Neural cell (in vitro differentiated cells): ENCODE results near the gene INHBC.

Source experiments
- CTCF ChIP-seq: fragments of 450-650 bp; IDR thresholded peaks from 2 replicates; pipeline ENCODE4 v1.5.1; 2014; ENCODE audit warnings: antibody characterized with exemption, mild to moderate bottlenecking, moderate library complexity; ENCODE audit not compliant: poor library complexity, severe bottlenecking
- EP300 ChIP-seq: fragments of 450-650 bp; conservative IDR thresholded peaks from 2 replicates; pipeline ENCODE4 v1.6.1; 2014; ENCODE audit warnings: antibody characterized with exemption, mild to moderate bottlenecking, moderate library complexity; ENCODE audit not compliant: poor library complexity, severe bottlenecking
- EZH2 ChIP-seq: fragments of 200-600, 300-800 bp; shearing (Covaris generic), sonication (generic); IDR thresholded peaks from 2 replicates; pipeline ENCODE4 v1.6.1; 2014; ENCODE audit warnings: antibody characterized with exemption, low read length, borderline replicate concordance, mild to moderate bottlenecking; ENCODE audit not compliant: insufficient read depth, poor library complexity, severe bottlenecking
- POLR2AphosphoS5 ChIP-seq: IDR thresholded peaks from 2 replicates; pipeline ENCODE4 v1.6.1; 2012
- RAD21 ChIP-seq: fragments of 450-650 bp; conservative IDR thresholded peaks from 2 replicates; pipeline ENCODE4 v1.6.1; 2014; ENCODE audit warnings: antibody characterized with exemption, mild to moderate bottlenecking, moderate library complexity
- SMC3 ChIP-seq: fragments of 450-650 bp; conservative IDR thresholded peaks from 2 replicates; pipeline ENCODE4 v1.6.1; 2014; ENCODE audit warnings: antibody characterized with exemption, mild to moderate bottlenecking, moderate library complexity; ENCODE audit not compliant: poor library complexity
- TF ChIP-seq, protein P1 (sequence below): IDR thresholded peaks from 2 replicates; pipeline ENCODE4 v1.6.1; 2012; ENCODE audit warnings: borderline replicate concordance

DNA sequence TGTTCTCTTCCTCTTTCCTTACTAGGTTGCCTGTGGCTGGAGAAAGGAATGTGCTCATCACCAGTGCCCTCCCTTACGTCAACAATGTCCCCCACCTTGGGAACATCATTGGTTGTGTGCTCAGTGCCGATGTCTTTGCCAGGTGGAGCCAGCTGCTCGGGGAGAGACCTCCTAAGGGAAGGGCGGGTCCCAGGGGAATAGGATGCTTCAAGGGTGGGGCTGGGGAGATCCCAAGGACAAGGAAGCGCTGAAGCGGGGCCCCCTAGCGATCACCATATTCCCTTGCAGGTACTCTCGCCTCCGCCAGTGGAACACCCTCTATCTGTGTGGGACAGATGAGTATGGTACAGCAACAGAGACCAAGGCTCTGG, 63.5 kb downstream of the INHBC start:
- TF ChIP-seq SMC3 (no peak), POLR2AphosphoS5 (no peak), CTCF (no peak), EZH2 (no peak), RAD21 (no peak), EP300 (no peak)
- TF ChIP-seq, protein P1, sequence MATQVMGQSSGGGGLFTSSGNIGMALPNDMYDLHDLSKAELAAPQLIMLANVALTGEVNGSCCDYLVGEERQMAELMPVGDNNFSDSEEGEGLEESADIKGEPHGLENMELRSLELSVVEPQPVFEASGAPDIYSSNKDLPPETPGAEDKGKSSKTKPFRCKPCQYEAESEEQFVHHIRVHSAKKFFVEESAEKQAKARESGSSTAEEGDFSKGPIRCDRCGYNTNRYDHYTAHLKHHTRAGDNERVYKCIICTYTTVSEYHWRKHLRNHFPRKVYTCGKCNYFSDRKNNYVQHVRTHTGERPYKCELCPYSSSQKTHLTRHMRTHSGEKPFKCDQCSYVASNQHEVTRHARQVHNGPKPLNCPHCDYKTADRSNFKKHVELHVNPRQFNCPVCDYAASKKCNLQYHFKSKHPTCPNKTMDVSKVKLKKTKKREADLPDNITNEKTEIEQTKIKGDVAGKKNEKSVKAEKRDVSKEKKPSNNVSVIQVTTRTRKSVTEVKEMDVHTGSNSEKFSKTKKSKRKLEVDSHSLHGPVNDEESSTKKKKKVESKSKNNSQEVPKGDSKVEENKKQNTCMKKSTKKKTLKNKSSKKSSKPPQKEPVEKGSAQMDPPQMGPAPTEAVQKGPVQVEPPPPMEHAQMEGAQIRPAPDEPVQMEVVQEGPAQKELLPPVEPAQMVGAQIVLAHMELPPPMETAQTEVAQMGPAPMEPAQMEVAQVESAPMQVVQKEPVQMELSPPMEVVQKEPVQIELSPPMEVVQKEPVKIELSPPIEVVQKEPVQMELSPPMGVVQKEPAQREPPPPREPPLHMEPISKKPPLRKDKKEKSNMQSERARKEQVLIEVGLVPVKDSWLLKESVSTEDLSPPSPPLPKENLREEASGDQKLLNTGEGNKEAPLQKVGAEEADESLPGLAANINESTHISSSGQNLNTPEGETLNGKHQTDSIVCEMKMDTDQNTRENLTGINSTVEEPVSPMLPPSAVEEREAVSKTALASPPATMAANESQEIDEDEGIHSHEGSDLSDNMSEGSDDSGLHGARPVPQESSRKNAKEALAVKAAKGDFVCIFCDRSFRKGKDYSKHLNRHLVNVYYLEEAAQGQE = no peak
